ENCODE results near the gene RAD9A. TPM values are rescaled to one million over a fixed set of nuclear protein-coding genes. Genes with fewer than 3 reads are reported as not detected.

RAD9A gene
- total RNA-seq, 1 donor from 2014 or later = 18.5 TPM

DNA sequence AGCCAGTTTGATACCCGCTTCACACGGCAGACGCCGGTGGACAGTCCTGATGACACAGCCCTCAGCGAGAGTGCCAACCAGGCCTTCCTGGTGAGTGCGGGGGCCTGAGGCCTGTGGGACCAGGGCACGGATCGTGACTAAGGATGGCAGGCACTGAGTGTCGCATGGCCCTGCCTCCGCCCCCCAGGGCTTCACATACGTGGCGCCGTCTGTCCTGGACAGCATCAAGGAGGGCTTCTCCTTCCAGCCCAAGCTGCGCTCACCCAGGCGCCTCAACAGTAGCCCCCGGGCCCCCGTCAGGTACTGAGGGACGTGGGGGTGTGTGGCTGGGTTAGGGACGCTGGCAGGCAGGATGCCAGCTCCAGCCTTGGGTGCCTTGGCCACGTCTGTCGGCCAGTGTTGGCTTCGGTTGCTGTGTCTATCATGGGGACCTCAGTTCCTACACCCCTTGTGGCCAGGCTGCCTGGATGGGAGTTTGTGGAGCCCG lies 42.7 kb downstream of the RAD9A start:
- Mint-ChIP-seq H3K27ac (ENCODE audit: unreplicated experiment) (no peak overlapping the region), H3K27me3 (ENCODE audit: unreplicated experiment) (no peaks in the 10 kb centered on the region), H3K4me3 (ENCODE audit: unreplicated experiment) (no peak overlapping the region), H3K36me3 (ENCODE audit: unreplicated experiment) (peaks cover 13% of the 10 kb centered on the region), H3K9me3 (ENCODE audit: unreplicated experiment) (no peaks in the 10 kb centered on the region), H3K4me1 (ENCODE audit: unreplicated experiment) (peaks cover 14% of the 10 kb centered on the region)
- TF ChIP-seq CTCF (IDR thresholded peaks at IDR 0.05) = no peak
- no peak for DNase-seq (ENCODE audit: extremely low spot score, unreplicated experiment)

DNA sequence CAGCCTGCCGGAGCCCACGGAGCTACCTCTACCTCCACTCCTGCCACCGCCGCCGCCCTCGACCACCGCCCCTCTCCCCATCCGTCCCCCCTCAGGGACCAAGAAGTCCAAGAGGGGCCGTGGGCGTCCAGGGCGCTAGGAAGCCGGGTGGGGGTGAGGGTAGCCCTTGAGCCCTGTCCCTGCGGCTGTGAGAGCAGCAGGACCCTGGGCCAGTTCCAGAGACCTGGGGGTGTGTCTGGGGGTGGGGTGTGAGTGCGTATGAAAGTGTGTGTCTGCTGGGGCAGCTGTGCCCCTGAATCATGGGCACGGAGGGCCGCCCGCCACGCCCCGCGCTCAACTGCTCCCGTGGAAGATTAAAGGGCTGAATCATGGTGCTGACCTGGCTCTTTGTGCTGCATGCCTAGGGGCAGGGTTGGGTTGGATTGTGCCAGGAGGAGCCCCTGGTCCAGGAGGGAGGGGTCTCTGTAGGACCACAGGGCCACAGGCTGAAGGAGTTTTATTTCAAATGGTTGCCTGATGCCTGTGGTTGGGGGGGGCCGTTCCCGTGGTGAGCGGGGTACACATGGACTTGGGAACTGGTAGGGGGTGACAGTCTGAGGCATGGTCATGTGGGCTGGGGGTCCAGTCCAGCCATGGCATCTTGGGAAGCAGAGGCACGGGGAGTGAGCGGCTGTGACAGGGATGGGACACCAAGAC lies 43.4 kb downstream of the RAD9A start:
- DNase-seq (ENCODE audit: extremely low spot score, unreplicated experiment) = no peak
- Mint-ChIP-seq H3K27ac (ENCODE audit: unreplicated experiment) (no peak overlapping the region), H3K4me1 (ENCODE audit: unreplicated experiment) (peaks cover 19% of the 10 kb centered on the region), H3K27me3 (ENCODE audit: unreplicated experiment) (no peaks in the 10 kb centered on the region), H3K9me3 (ENCODE audit: unreplicated experiment) (no peaks in the 10 kb centered on the region), H3K36me3 (ENCODE audit: unreplicated experiment) (peaks cover 15% of the 10 kb centered on the region), H3K4me3 (ENCODE audit: unreplicated experiment) (no peak overlapping the region)
- no peak for TF ChIP-seq CTCF (IDR thresholded peaks at IDR 0.05)

DNA sequence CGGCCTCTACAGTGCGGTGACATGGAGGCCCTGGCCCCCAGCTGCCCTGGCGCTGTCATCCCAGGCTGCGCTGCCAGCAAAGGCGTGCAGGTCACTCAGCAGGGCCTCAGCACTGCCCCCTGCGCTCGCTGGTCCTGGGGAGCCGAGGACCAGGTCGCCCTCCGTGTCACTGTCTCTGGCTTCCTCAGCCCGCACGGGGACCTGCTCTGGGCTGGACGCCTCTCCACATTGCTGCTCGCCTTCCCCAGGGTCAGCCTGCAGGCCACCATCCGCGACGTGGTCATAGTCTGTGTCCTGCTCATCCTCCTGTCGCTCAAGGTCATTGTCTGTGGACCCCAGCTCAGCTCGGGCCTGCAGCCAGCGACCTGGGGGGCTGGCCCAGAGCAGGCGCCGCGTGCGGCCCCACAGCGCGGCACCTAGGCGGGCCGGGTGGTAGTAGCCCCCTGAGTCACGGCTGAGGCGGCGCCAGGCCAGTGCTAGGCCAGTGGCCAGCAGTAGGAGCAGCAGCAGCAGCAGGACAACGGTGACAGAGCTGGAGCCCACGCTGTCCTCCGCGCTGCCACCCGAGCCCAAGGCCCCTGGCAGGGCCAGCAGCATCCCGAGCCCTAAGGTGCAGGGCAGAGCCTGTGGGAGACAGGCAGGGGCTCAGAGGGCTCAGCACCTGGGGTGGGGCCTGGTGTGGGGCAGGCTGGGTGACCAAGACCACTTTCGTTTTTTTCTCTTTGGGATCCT lies 44.1 kb downstream of the RAD9A start:
- Mint-ChIP-seq H3K27ac (ENCODE audit: unreplicated experiment) (no peak overlapping the region), H3K36me3 (ENCODE audit: unreplicated experiment) (peaks cover 19% of the 10 kb centered on the region), H3K4me3 (ENCODE audit: unreplicated experiment) (no peak overlapping the region), H3K4me1 (ENCODE audit: unreplicated experiment) (peaks cover 19% of the 10 kb centered on the region), H3K27me3 (ENCODE audit: unreplicated experiment) (no peaks in the 10 kb centered on the region), H3K9me3 (ENCODE audit: unreplicated experiment) (no peaks in the 10 kb centered on the region)
- no peak for TF ChIP-seq CTCF (IDR thresholded peaks at IDR 0.05)
- DNase-seq (ENCODE audit: extremely low spot score, unreplicated experiment) = no peak

GRCh38 chr11:67436459-67437081 lies 44.8 kb downstream of the RAD9A start:
- H3K4me3 Mint-ChIP-seq (ENCODE audit: unreplicated experiment) = no peak overlapping the region
- TF ChIP-seq CTCF (IDR thresholded peaks at IDR 0.05) = no peak
- peaks cover 21% of the 10 kb centered on the region for H3K4me1 Mint-ChIP-seq (ENCODE audit: unreplicated experiment)
- H3K9me3 Mint-ChIP-seq (ENCODE audit: unreplicated experiment) = no peaks in the 10 kb centered on the region
- peak overlapping the region; percentile 18 for H3K27ac Mint-ChIP-seq (ENCODE audit: unreplicated experiment)
- peaks cover 19% of the 10 kb centered on the region for H3K36me3 Mint-ChIP-seq (ENCODE audit: unreplicated experiment)
- no peaks in the 10 kb centered on the region for H3K27me3 Mint-ChIP-seq (ENCODE audit: unreplicated experiment)
- DNase-seq (ENCODE audit: extremely low spot score, unreplicated experiment) = no peak

Measured in osteocyte (in vitro differentiated cells).